Activated CD8-positive, alpha-beta T cell treated with anti-CD3 and anti-CD28 coated beads, Interleukin-2, amount 10 ng/mL, durations not matched to agents 7 days and 5 days (primary cell): Measurements from ENCODE around the gene CCDC34. TPM values are rescaled to one million over a fixed set of nuclear protein-coding genes. Genes with fewer than 3 reads are reported as not detected.

Source experiments
- ATAC-seq: fragments of 150-1000 bp; cut with Tn5 transposase; one replicate; pipeline ENCODE4 v1.10.0; 2021; ENCODE audit warnings: moderate library complexity
- CTCF ChIA-PET: fragments of 350-600 bp; sonication (Branson Sonifier 250); formaldehyde crosslinking; loops from one replicate; lab custom pipeline; 2021; ENCODE audit warnings: antibody characterized with exemption; lab: Charles Lee
- POLR2A ChIA-PET: fragments of 350-600 bp; sonication (Branson Sonifier 250); formaldehyde crosslinking; loops from one replicate; lab custom pipeline; 2021; ENCODE audit warnings: antibody characterized with exemption; lab: Charles Lee
- DNase-seq: peaks from one replicate; pipeline ENCODE4 v3.0.0-alpha.2; 2020
- H3K27ac Mint-ChIP-seq: one replicate; pipeline ENCODE4 v1.8.0; 2021; ENCODE audit warnings: mild to moderate bottlenecking, mixed read lengths
- H3K27me3 Mint-ChIP-seq: one replicate; pipeline ENCODE4 v1.8.0; 2021; ENCODE audit warnings: low read depth, mixed read lengths
- H3K36me3 Mint-ChIP-seq: one replicate; pipeline ENCODE4 v1.8.0; 2021; ENCODE audit warnings: low read depth, mixed read lengths
- H3K4me1 Mint-ChIP-seq: one replicate; pipeline ENCODE4 v1.8.0; 2021; ENCODE audit warnings: low read depth, mixed read lengths
- H3K4me3 Mint-ChIP-seq: one replicate; pipeline ENCODE4 v1.8.0; 2021; ENCODE audit warnings: mild to moderate bottlenecking, mixed read lengths
- H3K9me3 Mint-ChIP-seq: one replicate; pipeline ENCODE4 v1.8.0; 2022; ENCODE audit warnings: mixed read lengths; ENCODE audit not compliant: insufficient read depth
- total RNA-seq, 2 experiments: library from RNA; stranded (reverse); gene quantifications; one replicate each; pipeline ENCODE4 v1.2.3, GENCODE V29; 2021

The CCDC34 gene
- total RNA-seq, 2 experiments from 2014 or later = 21.7 to 22.2 TPM

DNA sequence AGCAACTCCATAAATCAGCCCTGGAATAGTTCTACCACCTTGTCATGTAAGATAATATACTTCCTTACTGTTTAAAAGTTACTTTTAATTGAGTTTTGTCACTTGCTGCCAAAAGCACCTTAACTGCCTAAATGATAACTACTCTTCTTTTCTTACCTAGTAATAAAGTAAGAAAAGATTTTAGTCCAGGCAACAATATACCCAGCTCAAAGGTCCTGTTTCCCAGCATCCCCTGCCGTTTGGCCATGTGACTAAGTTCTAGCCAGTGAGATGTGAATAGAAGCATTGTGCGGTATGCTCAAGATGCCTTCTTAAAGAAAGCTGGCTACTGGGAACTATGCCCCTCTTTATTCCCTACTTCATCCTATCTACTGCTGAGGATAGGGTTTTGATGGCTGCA lies 39.4 kb upstream of the CCDC34 start:
- H3K27ac Mint-ChIP-seq = no peak overlapping the region
- H3K27me3 Mint-ChIP-seq = no peaks in the 10 kb centered on the region
- no peaks in the 10 kb centered on the region for H3K9me3 Mint-ChIP-seq
- no peak overlapping the region for H3K4me3 Mint-ChIP-seq
- ATAC-seq (no peak), DNase-seq (no peak)
- ChIA-PET POLR2A (no interaction called here), CTCF (interaction anchor here (1.1 kb wide), 1 partner anchor 18 kb away, joined by 3 read pairs; no protein-coding TSS in a partner anchor)
- no peaks in the 10 kb centered on the region for H3K4me1 Mint-ChIP-seq
- no peaks in the 10 kb centered on the region for H3K36me3 Mint-ChIP-seq

DNA sequence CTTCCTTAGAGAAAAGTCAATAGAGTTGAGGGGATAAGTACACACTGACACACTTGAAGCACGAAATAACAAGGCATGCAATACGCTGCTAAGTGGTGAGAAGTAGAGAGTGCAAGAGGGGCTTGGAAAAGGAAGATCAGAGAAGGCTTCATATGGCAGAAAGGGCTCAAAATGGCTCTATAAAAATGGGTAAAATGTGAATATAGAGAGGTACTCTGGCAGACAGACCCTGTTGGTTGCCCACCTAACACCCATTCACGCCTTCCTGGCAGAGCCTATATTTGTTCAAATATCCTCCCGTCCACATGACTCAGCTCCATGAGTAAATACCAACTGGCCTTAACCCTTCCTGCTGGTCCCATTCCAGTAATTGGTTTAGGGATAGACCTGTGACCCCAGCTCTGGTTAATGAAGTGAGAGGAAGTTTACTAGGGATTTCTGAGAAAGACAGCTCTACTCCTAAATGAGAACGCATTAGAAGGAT lies 38.9 kb upstream of the CCDC34 start:
- no peak for ATAC-seq
- ChIA-PET CTCF (interaction anchor here (1.1 kb wide), 1 partner anchor 18 kb away, joined by 3 read pairs; no protein-coding TSS in a partner anchor), POLR2A (no interaction called here)
- H3K36me3 Mint-ChIP-seq = no peaks in the 10 kb centered on the region
- H3K4me1 Mint-ChIP-seq = no peaks in the 10 kb centered on the region
- H3K4me3 Mint-ChIP-seq = no peak overlapping the region
- no peak overlapping the region for H3K27ac Mint-ChIP-seq
- H3K27me3 Mint-ChIP-seq = no peaks in the 10 kb centered on the region
- H3K9me3 Mint-ChIP-seq = no peaks in the 10 kb centered on the region
- DNase-seq = no peak

DNA sequence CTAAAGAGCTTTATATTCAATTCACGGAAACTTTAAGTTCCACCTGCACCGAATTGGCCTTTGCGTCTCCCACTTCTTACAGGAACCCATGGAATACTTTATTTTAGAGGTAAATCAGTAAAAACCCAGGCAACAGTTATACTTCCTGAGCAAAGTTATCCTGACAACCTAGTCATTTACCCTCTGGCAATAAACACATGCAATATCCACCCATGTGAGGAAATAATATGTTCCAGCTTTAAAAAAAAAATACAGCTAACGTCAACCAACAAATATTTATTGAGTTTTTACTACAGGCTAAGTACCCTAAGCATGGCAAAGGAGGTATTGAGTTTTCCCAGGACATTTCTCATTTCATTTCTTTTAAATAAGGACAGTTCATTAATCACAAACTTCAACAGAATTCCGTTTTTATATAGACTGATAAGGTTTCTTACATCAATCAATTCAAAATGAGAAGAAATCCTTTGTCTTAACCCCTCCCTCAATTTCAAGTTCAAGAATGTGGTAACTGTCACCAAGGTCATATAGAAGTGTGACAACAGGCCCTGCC lies 38.3 kb upstream of the CCDC34 start:
- no peaks in the 10 kb centered on the region for H3K36me3 Mint-ChIP-seq
- H3K4me1 Mint-ChIP-seq = no peaks in the 10 kb centered on the region
- ChIA-PET CTCF (interaction anchor here (1.1 kb wide), 1 partner anchor 17 kb away, joined by 3 read pairs; no protein-coding TSS in a partner anchor), POLR2A (no interaction called here)
- H3K27ac Mint-ChIP-seq = no peak overlapping the region
- no peaks in the 10 kb centered on the region for H3K27me3 Mint-ChIP-seq
- no peaks in the 10 kb centered on the region for H3K9me3 Mint-ChIP-seq
- ATAC-seq (no peak), DNase-seq (no peak)
- H3K4me3 Mint-ChIP-seq = no peak overlapping the region

DNA sequence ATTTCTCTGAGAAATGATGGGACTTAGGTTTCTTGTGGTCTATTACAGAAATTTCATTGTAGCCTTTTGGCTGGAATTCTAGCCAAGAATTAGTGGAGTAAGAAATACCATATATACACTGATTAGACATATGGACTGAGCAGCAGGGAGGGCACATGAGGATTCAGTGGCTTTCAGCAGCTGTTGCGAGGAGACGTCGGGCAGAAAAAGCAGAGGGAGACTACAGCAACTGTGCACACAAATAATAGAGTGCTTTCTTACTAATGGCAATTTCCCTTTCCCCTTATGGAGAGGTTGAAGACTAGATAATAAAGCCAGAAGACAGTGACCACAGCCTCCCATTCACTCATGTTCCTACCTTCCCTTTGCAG lies 35.4 kb upstream of the CCDC34 start:
- Mint-ChIP-seq H3K36me3 (no peaks in the 10 kb centered on the region), H3K27ac (no peak overlapping the region), H3K4me1 (no peaks in the 10 kb centered on the region), H3K4me3 (no peak overlapping the region), H3K9me3 (no peaks in the 10 kb centered on the region), H3K27me3 (no peaks in the 10 kb centered on the region)
- ATAC-seq = no peak
- ChIA-PET CTCF (no interaction called here), POLR2A (no interaction called here)
- no peak for DNase-seq

DNA sequence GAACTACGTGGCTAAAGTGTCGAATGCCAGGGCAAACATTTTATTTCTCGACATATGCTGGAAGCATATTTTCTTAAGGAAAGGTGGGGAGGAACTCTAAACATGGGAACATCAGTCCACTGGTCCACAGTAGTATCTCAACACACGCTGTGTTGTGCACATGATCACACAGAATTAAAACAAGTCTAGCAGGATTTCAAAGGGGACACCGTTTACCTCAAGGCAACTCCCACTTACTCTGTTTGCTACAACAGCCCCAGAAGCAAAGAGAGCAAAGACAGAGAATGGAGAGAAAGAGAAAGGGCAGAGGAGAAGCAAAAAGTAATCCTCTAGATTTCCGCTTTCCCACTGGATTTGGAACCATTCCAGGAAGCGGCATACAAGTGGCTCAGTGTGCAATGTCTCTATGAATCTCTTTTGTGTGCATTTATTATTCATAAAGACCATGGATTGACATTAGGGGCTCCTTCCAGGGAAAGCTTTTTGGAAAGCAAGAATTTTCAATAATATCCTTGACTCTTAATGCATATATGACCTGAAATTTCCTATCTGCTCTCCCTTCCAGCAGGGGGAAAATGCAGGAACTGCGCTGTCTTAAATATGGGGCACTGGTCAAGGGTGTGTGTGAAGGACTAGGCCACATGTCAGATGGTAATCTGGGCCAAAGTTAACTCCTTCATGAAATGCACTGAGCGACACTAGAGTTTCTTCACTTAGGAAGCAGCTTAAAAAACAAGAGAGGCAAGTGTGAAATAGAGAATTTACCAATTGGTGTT lies 34.8 kb upstream of the CCDC34 start:
- no peak overlapping the region for H3K4me3 Mint-ChIP-seq
- H3K27me3 Mint-ChIP-seq = no peaks in the 10 kb centered on the region
- H3K27ac Mint-ChIP-seq = no peak overlapping the region
- DNase-seq (no peak), ATAC-seq (no peak)
- H3K4me1 Mint-ChIP-seq = no peaks in the 10 kb centered on the region
- ChIA-PET POLR2A (no interaction called here), CTCF (no interaction called here)
- no peaks in the 10 kb centered on the region for H3K36me3 Mint-ChIP-seq
- H3K9me3 Mint-ChIP-seq = no peaks in the 10 kb centered on the region

DNA sequence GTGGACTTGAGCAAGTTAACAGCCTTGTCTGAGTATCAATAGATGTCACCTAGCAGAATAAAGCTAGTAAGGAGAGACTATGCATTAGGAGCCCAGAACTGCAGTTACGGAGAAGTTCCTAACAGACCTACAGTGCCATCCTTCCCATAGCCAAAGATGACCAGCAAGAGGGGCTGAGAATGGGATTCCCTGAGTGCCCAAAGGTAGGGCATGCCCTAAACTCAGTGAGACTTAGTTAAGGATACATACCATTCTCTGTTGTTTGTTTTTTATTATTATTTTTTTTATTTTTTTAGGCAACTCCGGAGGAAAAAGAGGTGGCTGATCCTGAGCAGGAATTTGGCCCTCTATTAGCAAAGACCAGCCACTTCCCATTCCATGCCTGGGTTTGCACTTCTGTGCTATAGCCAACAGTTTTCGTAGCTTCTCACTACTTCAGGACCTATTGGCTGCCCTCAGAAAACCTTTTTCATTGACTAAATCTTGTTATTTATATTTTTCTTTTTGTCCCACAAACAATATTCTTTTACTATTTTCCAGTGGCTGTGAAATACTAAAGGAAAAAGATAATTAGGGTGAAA lies 33.3 kb upstream of the CCDC34 start:
- Mint-ChIP-seq H3K9me3 (no peaks in the 10 kb centered on the region), H3K27me3 (no peaks in the 10 kb centered on the region), H3K4me1 (no peaks in the 10 kb centered on the region), H3K36me3 (no peaks in the 10 kb centered on the region), H3K4me3 (no peak overlapping the region), H3K27ac (no peak overlapping the region)
- ATAC-seq (no peak), DNase-seq (no peak)
- POLR2A ChIA-PET = no interaction called here
- CTCF ChIA-PET = no interaction called here

DNA sequence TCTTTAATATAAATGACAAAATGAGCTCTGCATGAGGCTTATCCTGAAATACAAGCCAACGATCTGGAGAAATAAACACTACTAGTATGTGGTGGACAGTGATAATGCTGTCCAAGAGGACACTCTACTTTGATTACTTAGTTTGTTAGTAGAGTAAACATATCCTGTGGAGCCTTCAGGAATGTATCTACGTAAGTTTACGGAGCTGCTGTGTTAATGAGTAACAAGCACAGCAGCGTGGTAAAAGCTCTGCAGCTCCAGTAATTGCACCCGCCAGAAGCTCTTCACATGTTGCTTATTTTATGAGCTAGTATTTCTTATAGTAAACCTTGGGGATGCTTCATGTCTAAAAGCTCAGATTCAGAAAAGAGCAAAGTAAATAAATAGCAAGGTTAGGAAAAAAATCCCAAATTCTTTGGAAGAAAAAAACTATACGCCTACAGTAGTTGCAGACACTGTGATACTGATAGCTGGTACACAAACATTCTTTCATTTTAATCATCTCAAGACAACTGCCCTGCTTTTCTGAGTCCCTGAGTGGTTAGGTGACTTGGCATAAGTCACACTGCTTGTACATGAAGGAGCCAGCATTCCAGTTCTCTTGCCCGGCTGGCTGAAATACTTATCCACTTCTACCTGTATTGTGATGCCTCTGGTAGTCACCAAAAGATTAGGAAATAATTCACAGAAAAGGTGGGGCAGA lies 32.7 kb upstream of the CCDC34 start:
- Mint-ChIP-seq H3K36me3 (no peaks in the 10 kb centered on the region), H3K9me3 (no peaks in the 10 kb centered on the region), H3K4me1 (no peaks in the 10 kb centered on the region), H3K27ac (no peak overlapping the region), H3K27me3 (no peaks in the 10 kb centered on the region), H3K4me3 (no peak overlapping the region)
- ATAC-seq (no peak), DNase-seq (no peak)
- ChIA-PET POLR2A (no interaction called here), CTCF (no interaction called here)

DNA sequence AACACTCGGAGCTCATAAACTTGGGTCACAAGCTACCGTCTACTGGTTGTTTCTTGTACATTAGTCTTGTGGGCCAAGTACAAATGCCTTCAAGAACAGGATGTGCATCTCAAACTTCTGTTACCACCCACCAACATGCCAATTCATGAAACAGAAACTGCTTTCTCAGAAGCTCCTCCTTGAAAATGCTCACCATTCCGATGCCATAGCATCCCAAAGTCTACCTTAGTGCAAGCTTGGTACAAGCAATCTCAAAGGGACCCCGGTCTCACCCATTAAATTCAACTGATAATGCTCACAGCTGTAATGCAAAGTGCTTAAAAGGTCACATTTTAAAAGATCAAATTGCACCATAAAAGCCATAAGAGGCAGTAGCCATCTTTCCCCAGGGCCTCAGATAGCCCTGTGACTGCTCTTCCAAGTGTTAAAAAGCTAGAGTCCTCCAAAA lies 31.8 kb upstream of the CCDC34 start:
- ChIA-PET CTCF (no interaction called here), POLR2A (no interaction called here)
- Mint-ChIP-seq H3K4me3 (no peak overlapping the region), H3K27ac (no peak overlapping the region), H3K9me3 (no peaks in the 10 kb centered on the region), H3K4me1 (no peaks in the 10 kb centered on the region), H3K36me3 (no peaks in the 10 kb centered on the region), H3K27me3 (no peaks in the 10 kb centered on the region)
- ATAC-seq (no peak), DNase-seq (no peak)

DNA sequence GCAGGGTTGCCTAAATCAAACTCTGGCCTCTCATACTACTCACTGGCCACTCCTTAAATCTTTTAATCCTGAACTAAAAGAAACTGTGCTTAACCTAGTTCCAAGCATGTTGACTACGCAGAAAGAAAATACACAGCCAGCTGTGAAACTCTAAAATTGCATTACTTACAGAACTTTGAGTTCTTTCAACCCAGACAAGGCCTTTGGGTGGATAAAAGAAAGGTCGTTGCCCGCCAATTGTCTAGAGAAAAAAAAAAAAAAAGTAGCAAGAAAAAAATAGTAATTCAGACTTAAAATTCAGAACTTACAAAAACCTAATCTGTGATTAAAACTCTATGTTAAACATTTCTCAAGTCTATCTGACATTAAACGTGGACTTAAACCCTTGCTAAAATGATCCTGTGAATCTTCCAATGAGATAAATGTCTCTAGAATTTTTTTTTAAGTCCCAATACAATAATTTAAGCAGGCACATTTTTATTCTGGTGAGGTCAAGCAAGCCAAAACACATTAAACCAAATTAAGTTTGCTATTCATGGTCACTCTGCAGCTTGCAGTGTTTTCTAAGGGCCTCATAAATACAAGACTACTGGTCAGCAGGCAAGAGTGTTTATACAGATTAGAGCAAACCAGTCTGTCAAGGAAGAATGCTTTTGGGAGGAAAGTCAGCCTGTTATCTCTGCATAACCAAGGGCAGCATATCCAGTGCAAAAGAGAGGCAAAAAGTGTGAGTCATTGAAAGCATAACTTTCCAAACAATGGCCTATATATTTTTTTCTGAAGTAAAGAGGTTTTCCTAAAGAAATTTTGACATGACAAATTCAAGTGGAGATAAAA lies 29.5 kb upstream of the CCDC34 start:
- ChIA-PET POLR2A (no interaction called here), CTCF (interaction anchor here (1.5 kb wide), 1 partner anchor 93 kb away, joined by 5 read pairs; no protein-coding TSS in a partner anchor)
- H3K4me1 Mint-ChIP-seq = no peaks in the 10 kb centered on the region
- DNase-seq (no peak), ATAC-seq (no peak)
- H3K9me3 Mint-ChIP-seq = no peaks in the 10 kb centered on the region
- H3K27ac Mint-ChIP-seq = no peak overlapping the region
- no peaks in the 10 kb centered on the region for H3K27me3 Mint-ChIP-seq
- no peaks in the 10 kb centered on the region for H3K36me3 Mint-ChIP-seq
- H3K4me3 Mint-ChIP-seq = no peak overlapping the region

DNA sequence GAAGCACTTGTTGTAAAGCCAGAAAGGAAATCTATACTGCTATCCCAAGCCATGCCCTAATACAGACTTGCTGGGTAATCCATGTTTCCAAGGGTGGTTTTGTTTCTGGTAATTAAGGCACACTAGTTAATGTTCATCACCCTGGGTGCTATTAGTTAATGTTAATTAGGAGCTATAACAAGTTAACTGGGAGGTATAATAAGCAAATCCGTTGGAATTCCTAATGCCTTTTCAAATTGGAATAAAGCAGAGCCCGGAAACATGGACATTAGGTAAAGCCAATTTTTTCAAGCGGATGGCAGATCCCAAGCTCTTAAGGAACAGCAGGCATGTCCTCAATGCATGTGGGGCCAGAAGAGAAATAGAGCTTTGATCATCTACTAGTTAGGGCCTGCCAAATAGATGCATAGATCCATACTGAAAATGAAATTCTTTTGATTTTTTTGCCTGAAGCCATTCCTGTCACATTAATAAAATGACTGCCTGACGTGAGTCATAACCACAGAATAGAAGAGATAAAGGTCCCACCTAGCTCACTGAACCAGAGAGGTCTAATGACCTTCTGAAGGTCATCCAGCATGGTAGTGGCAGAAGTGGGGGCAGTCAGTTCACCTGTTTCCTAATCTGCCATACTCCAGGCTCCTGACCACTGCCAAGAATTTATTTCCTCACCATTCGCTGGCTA lies 28.5 kb upstream of the CCDC34 start:
- CTCF ChIA-PET = interaction anchor here (1.5 to 1.7 kb wide), 2 partner anchors 94 to 208 kb away, joined by 3 to 5 read pairs; no protein-coding TSS in a partner anchor

More for the DNA sequence above, 28.5 kb upstream of the CCDC34 start:
- DNase-seq = no peak
- Mint-ChIP-seq H3K9me3 (no peaks in the 10 kb centered on the region), H3K27me3 (peaks cover 3% of the 10 kb centered on the region), H3K27ac (no peak overlapping the region), H3K4me1 (no peaks in the 10 kb centered on the region), H3K36me3 (no peaks in the 10 kb centered on the region), H3K4me3 (no peak overlapping the region)
- POLR2A ChIA-PET = no interaction called here
- no peak for ATAC-seq
